ENCODE data around the gene MADD.

The MADD gene

DNA sequence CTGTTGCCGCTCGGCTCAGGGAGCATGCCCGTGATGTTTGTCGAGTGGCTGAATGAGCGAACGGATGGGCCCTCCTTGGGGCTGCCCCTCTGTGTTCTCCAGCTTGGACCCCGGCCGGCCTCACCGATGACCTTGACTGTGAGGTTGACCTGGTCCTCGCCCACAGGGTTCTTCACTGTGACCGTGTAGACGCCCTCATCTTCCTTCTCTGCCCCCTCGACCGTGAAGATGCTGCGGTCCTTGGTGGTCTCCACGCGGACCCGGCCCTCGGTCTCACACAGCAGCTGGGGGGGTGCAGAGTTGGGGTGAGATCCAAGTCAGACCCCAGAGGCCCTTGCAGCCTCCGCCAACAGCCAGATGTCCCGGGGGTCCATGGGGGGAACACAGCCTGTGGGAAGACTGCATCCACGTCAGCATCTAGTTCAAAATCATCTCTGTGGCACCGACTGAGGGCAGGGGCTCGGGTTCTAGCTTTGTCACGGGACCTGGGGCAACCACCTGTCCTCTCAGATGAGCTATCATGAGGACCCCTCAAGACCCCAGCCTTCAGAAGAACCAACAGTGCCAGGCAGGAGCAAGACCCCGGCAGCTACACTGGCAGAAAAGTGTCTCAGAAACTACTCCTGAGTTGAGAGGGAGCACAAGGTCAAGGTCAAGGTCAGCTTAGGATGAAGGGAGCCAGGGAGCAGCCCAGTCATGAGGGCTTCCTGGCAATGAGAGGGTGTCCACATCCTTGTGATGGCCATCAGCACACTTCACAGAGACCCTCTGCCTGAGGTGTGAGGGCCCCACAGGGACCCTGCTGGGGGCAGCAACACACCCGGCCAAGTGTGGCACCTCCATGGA, 68.7 kb downstream of the MADD start:
- DNase-seq (ENCODE audit: low read depth, low spot score): no peak

DNA sequence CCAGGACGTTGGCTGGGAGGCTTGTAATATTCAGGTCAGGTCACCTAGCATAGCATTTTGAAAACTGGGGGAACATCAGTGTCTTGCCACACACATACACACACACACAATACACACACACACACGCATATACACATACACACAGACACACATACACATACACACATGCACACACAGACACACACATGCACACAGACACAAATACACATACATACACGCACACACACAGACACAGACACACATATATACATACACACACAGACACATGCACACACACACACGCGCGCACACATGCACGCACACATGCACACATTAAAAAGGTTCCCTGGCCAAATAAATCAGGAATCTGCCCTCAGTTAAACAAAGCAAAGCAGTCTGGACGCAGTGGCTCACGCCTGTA, 70.1 kb downstream of the MADD start:
- no peak for DNase-seq (ENCODE audit: low read depth, low spot score)

DNA sequence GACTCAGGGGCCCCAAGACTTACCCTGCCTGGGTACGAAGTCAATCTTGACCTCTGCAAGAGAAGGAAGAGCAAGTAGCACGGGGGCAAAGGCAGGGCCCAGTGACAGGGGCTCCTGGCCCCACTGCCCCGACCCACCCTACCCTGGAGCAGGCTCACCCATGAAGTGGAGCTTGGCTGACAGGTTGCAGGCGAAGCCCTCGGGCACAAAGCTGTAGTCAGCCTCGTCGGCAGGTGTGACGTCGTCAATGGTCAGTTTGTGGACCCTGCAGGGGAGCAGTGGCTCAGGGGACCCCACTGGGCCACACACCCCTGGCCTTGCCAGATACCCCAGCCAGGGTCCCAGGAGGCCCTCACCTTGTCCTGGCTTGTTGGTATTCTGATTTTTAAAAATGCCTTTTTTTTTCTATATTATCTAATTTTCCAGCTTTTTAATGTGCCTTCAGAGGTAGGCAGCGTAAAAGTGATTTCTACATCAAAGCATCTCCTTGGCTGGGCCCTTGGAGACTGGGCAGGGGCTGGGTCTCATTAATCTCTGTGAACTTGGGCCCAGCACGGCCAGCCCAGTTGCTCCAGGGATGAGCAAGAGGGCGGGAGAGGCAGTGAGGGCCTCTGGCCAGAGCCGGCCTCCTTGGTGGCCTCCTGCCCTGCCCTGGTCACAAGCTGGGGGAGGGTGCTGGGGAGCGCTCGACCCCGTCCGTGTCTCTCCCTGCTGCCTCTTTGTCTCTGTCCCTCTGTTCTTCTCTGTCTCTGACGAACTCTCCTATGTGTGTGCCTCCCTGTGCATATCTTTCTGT, 71.2 kb downstream of the MADD start:
- no peak for DNase-seq (ENCODE audit: low read depth, low spot score)

DNA sequence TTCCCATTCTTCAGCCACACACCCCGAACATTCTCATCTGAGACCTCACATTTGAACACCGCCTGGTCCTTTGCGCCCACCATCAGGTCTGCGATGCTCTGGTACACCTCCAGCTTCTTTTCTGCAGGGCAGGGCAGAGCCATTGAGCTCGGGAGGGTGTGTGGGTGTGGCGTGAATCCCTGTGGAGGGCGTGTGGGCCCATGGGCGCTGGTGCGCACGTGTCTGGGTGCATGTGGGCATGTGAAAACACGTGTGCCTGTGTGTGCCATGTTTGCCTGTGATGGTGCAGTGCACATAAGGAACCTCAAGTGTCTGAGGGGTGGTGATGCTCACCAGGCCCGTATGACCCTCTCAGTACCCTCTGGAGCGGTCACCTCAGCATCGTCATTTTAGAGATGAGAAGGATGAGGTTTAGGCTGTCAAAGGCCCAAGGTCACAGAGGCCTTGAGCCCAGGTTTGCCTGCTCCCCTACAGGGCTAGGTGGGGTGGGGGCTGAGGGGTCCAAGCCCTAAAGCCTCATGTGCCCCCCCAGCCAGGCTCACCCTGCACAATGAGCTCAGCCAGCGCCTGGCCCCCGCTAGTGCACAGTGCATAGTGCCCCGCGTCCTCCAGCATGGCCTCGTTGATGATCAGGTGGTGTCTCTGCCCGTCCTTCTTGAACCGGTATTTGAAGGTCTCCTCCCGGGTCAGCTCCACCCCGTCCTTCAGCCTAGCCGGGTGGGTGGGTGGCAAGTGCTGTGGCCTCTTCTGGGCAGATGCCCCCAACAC, 72.3 kb downstream of the MADD start:
- DNase-seq (ENCODE audit: low read depth, low spot score): no peak

DNA sequence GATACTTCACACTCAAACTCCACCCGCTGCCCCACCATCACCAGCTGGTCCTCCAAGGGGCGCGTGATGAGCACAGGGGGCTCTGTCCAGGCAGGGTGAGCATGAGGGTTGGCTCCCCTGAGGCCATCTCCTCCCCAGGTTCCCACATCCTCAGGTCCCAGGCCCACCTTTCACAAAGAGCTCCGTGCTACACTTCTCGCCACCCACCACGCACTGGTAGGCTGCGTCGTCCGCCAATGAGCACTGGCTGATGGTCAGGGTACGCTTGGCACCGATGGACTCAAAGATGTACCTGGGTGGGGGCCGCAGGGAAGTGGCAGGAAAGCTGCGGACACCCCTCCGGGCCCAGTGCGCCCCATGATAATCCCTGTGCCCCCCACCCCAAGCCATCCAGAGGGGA, 72.9 kb downstream of the MADD start:
- DNase-seq (ENCODE audit: low read depth, low spot score): no peak

DNA sequence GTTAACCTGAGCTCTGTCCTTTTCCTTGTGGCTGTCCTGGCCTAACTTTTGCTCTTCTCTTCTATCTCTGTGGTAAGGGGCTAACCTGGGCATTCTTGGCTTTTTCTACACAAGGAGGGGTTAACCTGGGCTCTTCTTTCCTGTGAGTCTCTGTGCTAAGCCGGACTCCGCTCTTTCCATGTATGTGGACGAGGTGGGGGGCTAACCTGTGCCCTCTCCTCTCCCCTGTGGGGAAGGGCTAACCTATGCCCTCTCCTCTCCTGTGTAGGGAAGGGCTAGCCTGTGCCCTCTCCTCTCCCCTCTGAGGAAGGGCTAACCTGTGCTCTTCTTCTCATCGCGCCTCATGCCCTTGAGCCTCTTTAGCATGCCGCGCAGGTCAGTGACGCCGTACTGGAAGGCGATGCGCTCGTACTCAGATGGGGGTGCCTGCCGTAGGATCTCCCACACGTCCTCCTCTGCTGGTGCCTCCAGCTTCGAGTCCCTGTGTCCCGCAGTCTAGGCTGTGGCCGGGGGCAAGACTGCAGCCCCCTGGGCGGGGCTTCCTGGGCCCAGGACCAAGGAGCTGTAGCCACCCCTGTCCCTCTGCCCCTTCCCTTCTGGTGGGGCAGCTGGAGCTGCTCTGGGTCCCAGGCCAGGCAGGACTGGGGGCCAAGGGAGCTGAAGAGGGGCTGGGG, 76.1 kb downstream of the MADD start:
- DNase-seq (ENCODE audit: low read depth, low spot score): no peak

DNA sequence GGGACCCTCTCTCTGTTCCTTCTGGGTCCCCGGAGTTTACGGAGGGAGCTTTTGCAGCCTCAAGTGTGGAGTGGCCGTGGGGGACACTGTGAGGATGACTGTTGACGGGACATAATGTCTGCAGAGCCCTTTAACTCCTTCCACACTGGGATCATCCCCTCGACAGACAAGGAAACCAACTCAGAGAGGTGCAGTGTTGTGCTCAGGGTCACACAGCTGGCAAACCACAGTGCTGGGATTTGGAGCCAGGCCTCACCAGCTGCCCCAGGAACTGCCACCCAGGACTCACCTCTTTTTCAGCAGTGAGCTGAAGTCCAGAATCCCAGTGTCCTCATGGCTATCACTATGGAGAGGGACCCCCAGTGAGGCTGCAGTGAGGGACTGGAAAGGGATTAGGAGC, 77.2 kb downstream of the MADD start:
- no peak for DNase-seq (ENCODE audit: low read depth, low spot score)

DNA sequence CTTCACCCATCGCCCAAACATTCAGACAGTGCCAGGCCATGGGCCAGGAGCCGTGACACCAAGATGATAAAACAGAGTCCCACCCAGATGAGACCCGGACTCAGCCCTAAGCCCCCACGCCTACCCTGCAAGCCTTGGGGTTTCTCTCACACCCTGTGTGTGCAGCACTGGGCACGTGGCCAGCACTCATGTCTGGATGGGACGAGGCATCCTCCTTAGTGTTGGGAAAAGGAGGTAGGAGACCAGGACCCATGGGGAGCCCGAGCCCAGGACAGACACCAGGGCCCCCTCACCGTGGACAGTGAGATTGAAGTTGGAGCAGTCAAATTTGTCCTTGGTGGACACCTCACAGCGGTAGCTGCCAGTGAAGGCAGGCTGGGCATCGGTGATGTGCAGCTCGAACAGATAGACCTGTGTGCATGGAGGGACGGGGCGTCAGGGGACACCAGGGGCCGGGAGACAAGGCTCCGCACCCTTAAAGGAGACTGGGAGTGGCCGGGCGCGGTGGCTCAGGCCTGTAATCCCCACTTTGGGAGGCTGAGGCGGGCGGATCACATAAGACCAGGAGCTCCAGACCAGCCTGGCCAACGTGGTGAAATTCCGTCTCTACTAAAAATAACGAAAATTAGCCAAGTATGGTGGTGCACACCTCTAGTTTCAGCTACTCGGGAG, 78.3 kb downstream of the MADD start:
- DNase-seq (ENCODE audit: low read depth, low spot score): no peak

DNA sequence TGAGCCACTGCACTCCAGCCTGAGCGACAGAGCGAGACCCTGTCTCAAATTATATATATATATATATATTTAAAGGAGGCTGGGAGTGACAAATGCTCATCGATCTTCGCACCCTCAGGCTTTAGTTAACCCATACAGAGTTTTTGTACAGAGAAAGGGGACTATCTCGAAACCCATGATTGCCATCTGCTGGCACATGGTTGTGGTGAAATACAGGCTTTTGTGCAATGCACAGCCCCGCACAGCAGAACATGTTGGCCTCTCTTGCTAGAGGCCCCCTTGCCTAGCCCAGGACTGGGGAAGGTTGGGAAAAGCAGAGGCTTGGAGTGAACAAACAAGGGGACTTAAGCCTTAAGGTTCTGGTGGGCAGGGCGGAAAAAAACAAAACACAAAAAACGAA, 78.9 kb downstream of the MADD start:
- DNase-seq (ENCODE audit: low read depth, low spot score): no peak

DNA sequence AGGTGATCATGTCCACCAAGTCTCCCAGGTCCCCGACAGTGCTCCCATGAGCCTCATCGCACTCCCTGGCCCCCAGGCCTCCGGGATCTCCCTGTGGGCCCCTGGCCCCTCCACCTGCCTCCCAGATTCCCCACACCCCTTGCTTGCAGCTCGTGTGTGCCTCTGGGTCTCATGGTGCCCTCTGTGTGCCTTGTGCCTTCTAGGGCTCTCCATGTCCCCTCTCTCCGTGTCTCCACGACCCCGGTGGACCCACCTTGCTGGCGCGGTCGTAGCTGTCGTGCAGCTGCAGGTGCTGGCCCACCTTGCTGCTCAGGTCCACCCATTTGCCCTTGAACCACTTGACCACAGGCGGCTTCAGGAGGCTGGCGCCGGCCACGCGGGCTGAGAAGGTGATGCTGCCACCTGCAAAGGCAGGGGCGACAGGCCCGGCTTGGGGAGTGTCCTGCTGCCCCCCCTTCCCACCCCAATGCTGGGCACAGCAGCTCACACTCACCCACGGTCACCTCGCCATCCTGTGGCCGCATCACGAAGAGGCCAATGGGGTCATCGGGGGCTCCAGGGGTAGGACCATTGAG, 79.7 kb downstream of the MADD start:
- DNase-seq (ENCODE audit: low read depth, low spot score): no peak

DNA sequence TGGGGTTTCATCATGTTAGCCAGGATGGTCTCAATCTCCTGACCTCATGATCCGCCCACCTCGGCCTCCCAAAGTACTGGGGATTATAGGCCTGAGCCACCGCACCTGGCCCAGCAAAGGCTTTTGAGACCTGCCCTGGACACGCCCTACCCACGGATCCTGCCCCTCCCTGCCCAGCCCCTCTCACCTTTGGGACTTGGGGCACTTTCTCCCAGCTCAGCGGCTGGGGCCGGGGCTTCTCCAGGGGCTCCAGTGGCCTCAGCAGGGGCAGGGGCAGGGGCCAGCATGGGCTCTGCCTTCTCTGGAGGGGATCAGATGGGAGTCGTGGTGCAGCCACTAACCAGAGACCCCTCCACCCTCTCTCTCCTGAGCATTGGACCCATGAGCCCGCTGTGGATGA, 80.4 kb downstream of the MADD start:
- no peak for DNase-seq (ENCODE audit: low read depth, low spot score)

DNA sequence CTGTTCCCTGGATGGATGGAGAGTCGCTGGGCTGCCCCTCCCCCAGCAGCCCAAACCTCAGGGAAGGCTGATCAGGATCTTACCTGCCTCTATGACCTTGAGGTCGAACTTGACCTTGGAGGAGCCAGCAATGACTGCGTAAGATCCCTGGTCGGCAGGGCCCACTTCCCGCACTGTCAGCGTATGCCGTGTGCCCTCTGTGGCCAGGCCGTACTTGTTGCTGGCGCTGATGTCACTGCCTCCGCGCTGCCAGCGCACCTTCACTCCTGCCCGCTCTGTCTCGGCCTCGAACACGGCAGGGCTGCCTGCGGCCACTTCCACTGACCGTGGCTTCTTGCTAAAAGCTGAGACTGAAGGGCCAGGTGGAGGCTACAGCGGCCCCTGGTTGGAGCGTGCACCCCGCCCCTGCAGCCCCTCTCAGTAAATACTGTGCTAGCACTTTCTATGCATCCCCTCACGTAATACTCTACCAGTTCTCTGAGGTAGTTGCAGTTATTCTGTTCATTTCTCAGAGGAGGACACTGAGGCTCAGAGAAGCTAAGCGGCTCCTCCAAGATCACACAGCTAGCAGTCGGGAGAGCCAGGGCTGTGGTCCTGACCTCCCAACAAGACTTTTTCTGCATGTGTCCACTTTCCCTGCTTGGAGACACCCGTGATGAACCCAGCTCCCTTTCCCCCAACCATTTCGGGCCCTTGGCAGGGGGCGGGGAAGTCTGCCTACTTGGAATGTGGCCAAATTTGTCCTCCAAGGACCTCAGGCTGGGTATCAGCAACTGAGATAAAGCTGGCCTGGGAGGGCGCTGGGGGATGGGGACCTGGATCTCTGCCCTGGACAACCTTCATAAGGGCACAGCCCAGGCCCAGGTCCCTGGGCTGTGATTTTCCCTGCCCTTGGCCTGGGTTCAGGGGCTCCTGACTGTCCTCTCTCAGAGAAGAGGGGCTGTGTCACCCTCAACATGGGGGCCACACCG, 81.5 kb downstream of the MADD start:
- DNase-seq (ENCODE audit: low read depth, low spot score): no peak

DNA sequence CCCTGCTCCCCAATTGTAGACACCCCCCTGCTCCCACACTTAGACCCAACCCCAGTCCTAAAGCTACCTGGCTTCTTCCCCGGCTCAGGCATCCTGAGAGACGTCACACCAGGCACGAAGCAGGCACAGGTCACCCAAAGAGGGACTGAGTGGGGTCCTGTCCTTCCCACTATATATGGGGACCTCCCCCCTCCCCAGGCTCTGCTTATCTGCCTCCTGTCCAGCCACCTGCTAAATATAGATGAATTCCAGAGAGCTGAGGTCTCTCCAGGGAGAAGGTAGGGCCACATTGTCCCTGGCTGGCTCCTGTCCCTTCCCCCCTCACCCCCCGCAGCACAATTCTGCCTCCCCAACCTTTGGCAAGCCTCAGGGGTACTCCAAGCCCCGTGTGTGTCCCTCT, 82.6 kb downstream of the MADD start, which contains the start of gene MYBPC3:
MYBPC3 (minus strand) TSS at position 147 of the 400 bp plus-strand sequence; CDS start at position 92, 55 bp downstream.
- no peak for DNase-seq (ENCODE audit: low read depth, low spot score)

DNA sequence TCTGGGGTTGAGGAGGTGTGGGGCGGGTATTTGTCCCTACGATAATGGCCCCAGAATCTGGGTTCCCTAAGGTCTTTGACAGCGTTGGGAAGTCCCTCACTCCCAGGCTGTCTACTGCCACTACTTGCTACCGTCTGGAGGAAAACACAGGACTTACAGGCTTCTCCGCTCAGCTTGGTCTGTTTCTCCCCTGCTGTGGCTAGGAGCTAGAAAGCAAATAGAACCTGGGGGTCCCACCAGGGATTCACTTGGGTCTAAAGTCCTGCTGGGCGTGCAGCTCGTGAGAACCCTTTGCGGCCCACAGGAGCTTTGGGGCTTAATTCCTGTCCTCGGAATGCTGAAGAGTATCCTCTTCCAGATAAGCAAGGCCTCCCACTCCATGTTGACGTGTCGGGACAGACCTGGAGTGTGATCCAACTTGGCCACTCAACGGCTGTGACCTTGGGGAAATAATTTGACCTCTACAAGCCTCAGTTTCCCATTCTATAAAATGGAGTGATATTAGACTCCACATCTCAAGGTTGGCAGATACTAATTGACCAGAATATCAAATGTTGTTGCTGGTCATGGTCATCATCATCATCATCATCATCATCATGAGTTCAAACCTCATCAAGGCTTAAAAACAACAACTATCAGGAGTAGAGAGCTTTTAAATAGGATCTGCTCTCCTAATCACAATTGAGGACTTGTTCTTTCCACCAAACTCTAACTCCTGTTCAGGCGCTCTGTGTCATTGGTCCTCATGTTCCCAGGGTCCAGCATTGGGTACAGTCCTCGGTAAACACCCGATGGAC, 84.2 kb downstream of the MADD start:
- DNase-seq (ENCODE audit: low read depth, low spot score): no peak

DNA sequence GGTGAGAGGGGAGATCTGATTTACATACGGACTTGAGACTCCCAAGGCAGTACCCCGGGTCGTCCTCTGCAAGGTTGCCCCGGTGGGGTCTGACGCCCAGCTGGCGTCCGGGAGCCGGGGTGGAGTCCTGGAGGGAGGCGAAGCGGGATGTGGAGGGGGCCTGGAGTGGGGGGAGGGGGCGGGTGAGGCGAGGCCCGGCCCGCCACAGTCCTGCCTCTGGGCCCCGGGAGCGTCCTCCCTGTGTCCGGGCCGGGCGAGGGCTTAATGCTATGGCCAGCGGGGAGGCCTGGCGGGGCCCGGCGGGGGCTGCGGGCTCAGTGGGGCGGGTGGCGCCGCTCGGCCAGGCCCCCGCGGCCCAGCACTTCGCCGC, 85.0 kb downstream of the MADD start:
- no peak for DNase-seq (ENCODE audit: low read depth, low spot score)

DNA sequence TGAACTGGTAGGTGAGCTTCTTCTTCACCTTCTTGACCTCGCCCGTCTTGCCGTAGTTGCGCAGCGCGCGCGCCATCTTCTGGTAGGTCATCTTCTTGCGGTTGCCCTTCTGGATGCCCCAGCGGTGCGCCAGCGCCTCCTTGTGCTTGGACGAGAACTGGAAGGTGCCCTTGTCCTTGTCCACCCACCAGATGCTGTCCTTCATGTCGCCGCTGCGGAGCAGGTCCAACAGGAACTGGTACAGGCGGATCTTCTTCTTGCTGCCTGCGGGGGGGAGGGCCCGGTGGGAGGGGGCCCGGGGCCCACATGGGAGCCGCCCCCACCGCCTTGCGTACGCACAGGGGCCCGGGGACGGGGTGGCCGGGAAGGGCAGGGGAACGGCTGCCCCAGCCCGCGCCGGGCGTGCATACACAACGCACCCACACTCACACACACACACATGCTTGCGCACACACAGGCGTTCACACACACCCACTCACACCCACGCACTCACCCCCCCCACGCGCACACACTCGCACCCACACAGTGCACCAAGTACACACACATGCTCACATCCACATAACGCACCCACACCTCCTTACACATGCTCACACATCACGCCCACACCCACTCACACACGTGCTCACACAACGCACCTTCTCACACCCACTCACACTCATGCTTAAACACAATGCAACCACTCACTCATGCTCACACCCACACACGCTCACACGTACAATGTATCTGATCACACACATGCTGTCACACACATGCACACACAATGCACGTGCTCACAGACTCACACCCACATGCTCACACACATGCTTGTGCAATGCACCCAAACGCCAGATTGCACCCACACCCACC, 85.6 kb downstream of the MADD start:
- DNase-seq (ENCODE audit: low read depth, low spot score): peak; percentile 72

DNA sequence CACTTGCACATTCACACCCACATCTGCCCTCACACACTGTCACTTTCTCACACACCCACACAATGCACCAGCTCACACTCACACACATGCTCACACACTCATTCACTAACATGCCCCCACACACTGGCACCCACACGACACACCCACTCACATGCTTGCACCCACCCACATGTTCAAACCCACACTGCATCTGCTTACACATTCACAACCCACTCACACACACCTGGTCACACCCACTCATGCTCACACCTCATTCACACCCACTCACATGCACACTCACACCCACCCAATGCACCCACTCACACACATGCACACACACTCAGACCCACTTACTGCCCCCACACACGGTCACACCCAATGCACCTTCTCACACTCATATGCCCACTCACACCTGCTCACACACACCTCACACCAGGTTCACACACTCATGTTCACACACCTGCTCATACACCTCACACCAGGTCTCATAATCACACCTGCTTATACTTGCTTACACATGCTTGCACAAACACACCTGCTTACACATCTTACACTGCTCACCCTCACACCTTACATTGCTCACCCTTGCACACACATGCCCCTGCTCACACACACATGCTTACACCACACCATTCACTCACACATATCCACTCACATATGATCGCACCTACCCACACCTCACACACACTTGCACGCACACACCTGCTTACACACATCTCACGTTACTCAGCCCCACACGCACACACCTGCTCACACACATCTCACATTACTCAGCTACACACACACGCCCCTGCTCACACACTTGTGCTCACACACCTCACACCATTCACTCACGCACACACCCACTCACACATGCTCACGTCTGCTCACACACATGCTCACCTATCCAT, 86.4 kb downstream of the MADD start:
- no peak for DNase-seq (ENCODE audit: low read depth, low spot score)
